Cardiac muscle cell (in vitro differentiated cells and primary cell): ENCODE measurements around the gene SFT2D1. TPM values are rescaled to one million over a fixed set of nuclear protein-coding genes. Genes with fewer than 3 reads are reported as not detected.

Source experiments
- DNase-seq, 2 donors: peaks; one replicate each; pipeline versions ENCODE4 v3.0.0 to v3.0.0-alpha.2; 2010 to 2017; ENCODE audit warnings: low read depth in 1 of 2, low spot score in 1 of 2
- H3K27ac ChIP-seq: fragments of 200-600 bp; sonication (generic); 2 replicates; pipeline ENCODE4 v1.5.1; 2016
- H3K27me3 ChIP-seq: fragments of 200-600 bp; sonication (generic); 2 replicates; pipeline ENCODE4 v1.6.0; 2016; ENCODE audit warnings: control low read depth
- H3K36me3 ChIP-seq: fragments of 200-600 bp; sonication (generic); 2 replicates; pipeline ENCODE4 v1.5.1; 2016; ENCODE audit warnings: control low read depth
- H3K4me1 ChIP-seq: fragments of 200-600 bp; sonication (generic); 2 replicates; pipeline ENCODE4 v1.8.1; 2017; ENCODE audit warnings: low read depth, mild to moderate bottlenecking, mixed run types
- H3K4me3 ChIP-seq: fragments of 200-600 bp; sonication (generic); 2 replicates; pipeline ENCODE4 v1.5.1; 2016; ENCODE audit warnings: mild to moderate bottlenecking
- H3K9me3 ChIP-seq: fragments of 200-600 bp; sonication (generic); 2 replicates; pipeline ENCODE4 v1.5.1; 2017; ENCODE audit warnings: low read depth, mild to moderate bottlenecking, control low read depth
- polyA plus RNA-seq: library from polyadenylated mRNA; unstranded; fragments of >200 nt; fragmentation: Nextera tagmentation; extraction: Ambion mirVana; gene quantifications from 2 replicates; pipeline ENCODE4 v1.2.1, GENCODE V29; 2016
- total RNA-seq: library from RNA; depleted of rRNA; stranded (reverse); fragments of >200 nt; gene quantifications from 2 replicates; pipeline ENCODE4 v1.2.3, GENCODE V29; 2016
- TF ChIP-seq, protein P1 (sequence below): IDR thresholded peaks from 2 replicates; pipeline ENCODE4 v1.5.1; 2012; ENCODE audit warnings: low read depth, mild to moderate bottlenecking, low read length

The SFT2D1 gene
- total and polyA plus RNA-seq, 2 experiments from 2014 or later: 36.4 to 63.3 TPM

DNA sequence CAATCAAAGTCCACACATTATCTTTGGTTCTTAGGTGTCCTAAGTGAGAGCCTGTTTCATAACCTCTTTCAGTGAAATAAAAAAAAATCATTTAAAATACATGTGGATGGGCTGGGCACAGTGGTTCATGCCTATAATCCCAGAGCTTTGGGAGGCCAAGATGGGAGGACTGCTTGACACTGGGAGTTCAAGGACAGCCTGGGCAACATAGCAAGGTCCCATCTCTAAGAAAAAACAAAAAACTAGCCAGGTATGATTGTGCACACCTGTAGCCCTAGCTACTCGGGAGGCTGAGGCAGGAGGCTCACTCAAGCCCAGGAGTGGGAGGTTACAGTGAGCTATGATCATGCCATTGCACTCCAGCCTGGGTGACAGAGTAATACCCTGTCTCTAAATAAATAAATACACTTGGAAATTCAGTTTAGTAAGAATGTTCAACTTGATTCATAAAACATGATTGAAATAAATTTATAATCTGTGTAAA lies 36.8 kb upstream of the SFT2D1 start:
- no peak overlapping the region for H3K4me3 ChIP-seq
- H3K27me3 ChIP-seq: no peaks in the 10 kb centered on the region
- no peak for DNase-seq
- H3K4me1 ChIP-seq: no peaks in the 10 kb centered on the region
- H3K27ac ChIP-seq: no peak overlapping the region
- TF ChIP-seq, protein P1, sequence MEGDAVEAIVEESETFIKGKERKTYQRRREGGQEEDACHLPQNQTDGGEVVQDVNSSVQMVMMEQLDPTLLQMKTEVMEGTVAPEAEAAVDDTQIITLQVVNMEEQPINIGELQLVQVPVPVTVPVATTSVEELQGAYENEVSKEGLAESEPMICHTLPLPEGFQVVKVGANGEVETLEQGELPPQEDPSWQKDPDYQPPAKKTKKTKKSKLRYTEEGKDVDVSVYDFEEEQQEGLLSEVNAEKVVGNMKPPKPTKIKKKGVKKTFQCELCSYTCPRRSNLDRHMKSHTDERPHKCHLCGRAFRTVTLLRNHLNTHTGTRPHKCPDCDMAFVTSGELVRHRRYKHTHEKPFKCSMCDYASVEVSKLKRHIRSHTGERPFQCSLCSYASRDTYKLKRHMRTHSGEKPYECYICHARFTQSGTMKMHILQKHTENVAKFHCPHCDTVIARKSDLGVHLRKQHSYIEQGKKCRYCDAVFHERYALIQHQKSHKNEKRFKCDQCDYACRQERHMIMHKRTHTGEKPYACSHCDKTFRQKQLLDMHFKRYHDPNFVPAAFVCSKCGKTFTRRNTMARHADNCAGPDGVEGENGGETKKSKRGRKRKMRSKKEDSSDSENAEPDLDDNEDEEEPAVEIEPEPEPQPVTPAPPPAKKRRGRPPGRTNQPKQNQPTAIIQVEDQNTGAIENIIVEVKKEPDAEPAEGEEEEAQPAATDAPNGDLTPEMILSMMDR: no peak
- no peaks in the 10 kb centered on the region for H3K36me3 ChIP-seq
- H3K9me3 ChIP-seq: no peaks in the 10 kb centered on the region

DNA sequence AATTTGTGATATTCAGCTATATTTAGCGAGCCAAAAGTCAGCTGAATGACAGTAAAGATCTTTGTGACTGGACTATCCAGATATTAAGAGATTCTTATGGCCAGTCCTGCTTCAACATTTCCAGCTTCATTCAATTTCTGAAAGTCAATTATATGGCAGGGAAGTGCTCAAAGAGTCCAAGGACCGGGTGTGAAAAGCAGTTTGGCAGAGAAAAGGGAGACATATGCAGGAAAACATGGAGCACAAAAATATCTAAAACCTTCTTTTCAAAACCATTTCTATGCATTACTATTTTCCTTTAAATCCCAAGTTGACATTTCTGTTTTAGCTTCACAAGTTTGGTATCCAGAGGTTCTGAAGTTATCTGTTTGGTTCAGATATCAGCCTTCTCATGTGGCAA lies 35.4 kb upstream of the SFT2D1 start:
- no peaks in the 10 kb centered on the region for H3K4me1 ChIP-seq
- H3K27me3 ChIP-seq: no peaks in the 10 kb centered on the region
- H3K36me3 ChIP-seq: no peaks in the 10 kb centered on the region
- no peak overlapping the region for H3K27ac ChIP-seq
- no peak overlapping the region for H3K4me3 ChIP-seq
- H3K9me3 ChIP-seq: no peaks in the 10 kb centered on the region
- no peak for DNase-seq
- TF ChIP-seq, protein P1: no peak

DNA sequence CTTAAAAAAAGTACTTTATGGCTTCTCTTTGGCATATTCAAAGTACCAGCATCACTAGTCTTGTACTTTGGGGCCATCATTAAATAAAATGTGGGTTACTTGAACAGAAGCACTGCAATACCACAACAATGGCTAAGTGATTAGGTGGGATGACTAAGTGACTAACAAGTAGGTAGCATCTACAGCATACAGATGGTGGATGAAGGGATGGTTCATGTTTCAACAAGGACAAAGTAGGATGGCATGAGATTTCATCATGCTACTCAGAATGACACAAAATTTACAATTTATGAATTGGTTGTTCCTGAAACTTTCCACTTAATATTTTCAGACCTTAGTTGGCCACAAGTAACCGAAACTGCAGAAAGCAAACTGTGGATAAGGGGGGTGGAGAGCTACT lies 32.7 kb upstream of the SFT2D1 start:
- DNase-seq: no peak
- H3K27me3 ChIP-seq: no peaks in the 10 kb centered on the region
- no peak overlapping the region for H3K27ac ChIP-seq
- H3K36me3 ChIP-seq: no peaks in the 10 kb centered on the region
- H3K4me1 ChIP-seq: no peaks in the 10 kb centered on the region
- H3K9me3 ChIP-seq: no peaks in the 10 kb centered on the region
- TF ChIP-seq, protein P1: no peak
- H3K4me3 ChIP-seq: no peak overlapping the region

DNA sequence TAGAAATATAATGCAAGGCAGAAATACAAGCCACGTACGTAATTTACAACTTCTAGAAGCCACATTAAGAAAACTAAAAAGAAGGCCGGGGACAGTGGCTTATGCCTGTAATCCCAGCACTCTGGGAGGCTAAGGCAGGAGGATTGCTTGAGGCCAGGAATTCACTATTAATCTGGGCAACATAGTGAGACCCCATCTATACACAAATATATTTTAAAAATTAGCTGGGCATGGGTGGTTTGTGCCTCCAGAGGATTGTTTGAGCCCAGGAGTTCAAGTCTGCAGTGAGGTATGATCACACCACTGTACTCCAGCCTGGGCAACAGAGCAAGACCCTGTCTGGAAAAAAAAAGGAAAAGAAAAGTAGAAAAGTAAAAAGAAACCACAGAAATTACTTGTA lies 28.1 kb upstream of the SFT2D1 start:
- no peaks in the 10 kb centered on the region for H3K9me3 ChIP-seq
- no peaks in the 10 kb centered on the region for H3K36me3 ChIP-seq
- H3K4me3 ChIP-seq: no peak overlapping the region
- no peak overlapping the region for H3K27ac ChIP-seq
- no peak for DNase-seq
- H3K27me3 ChIP-seq: no peaks in the 10 kb centered on the region
- H3K4me1 ChIP-seq: peaks cover 8% of the 10 kb centered on the region
- TF ChIP-seq, protein P1: no peak

DNA sequence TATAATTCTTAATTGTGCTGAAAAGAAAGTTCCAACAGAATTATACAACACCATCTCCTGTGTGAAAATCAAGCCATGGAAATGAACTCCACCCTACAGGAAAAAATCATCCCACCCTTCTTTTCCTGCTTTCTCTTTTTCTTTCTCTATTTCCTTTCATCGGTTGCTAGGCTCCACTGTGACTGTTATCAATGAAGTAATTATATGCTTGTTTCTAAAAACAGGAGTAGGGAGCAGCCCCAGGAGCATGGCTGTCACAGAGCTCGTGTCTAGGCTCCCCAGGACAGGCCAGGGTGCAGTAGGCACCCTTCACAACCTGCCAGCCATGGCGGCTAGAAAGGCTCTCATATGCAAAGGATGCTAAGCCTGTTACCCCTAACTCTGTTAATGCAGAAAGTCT lies 27.4 kb upstream of the SFT2D1 start:
- no peaks in the 10 kb centered on the region for H3K27me3 ChIP-seq
- no peak for DNase-seq
- no peak overlapping the region for H3K27ac ChIP-seq
- TF ChIP-seq, protein P1: no peak
- H3K36me3 ChIP-seq: no peaks in the 10 kb centered on the region
- no peaks in the 10 kb centered on the region for H3K9me3 ChIP-seq
- H3K4me3 ChIP-seq: no peak overlapping the region
- peaks cover 15% of the 10 kb centered on the region for H3K4me1 ChIP-seq

DNA sequence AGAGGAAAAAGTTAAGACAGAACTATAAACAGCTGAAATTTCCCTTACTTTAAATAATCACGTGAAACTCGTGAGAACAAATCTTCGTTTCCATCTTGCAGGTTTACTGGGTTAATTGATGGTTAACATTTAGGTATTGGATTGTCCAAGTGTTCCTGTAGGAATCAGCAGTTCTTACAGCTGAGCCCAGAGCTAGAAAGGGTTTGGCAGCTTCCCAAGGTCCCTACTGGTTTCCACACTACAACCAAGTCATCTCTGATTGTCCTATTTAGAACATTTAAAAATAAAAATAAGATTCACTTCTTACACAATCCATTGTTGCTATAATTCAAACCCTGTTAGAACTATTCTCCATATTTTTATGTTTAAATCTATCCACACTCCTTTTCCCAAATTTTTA lies 24.6 kb upstream of the SFT2D1 start:
- Histone ChIP-seq H3K4me1 (peaks cover 21% of the 10 kb centered on the region), H3K27me3 (no peaks in the 10 kb centered on the region), H3K27ac (no peak overlapping the region), H3K4me3 (no peak overlapping the region), H3K9me3 (no peaks in the 10 kb centered on the region), H3K36me3 (no peaks in the 10 kb centered on the region)
- TF ChIP-seq, protein P1: no peak
- no peak for DNase-seq
